Retinal pigment epithelial cell (primary cell): ENCODE results near the gene SCTR.

Experiments
- DNase-seq: peaks from one replicate; pipeline ENCODE4 v3.0.0-alpha.2; 2010; ENCODE audit warnings: low read depth
- H3K4me3 ChIP-seq: 2 replicates; pipeline ENCODE4 v1.5.1; 2011; ENCODE audit warnings: mild to moderate bottlenecking, low read length, control low read depth, moderate library complexity
- TF ChIP-seq, protein P1 (sequence below): conservative IDR thresholded peaks from 2 replicates; pipeline ENCODE4 v1.5.1; 2011; ENCODE audit warnings: low read depth, low read length, control low read depth, inconsistent platforms

SCTR gene

GRCh38 chr2:119429225-119429981, 94.9 kb downstream of the SCTR start:
- H3K4me3 ChIP-seq: no peak overlapping the region
- TF ChIP-seq, protein P1, sequence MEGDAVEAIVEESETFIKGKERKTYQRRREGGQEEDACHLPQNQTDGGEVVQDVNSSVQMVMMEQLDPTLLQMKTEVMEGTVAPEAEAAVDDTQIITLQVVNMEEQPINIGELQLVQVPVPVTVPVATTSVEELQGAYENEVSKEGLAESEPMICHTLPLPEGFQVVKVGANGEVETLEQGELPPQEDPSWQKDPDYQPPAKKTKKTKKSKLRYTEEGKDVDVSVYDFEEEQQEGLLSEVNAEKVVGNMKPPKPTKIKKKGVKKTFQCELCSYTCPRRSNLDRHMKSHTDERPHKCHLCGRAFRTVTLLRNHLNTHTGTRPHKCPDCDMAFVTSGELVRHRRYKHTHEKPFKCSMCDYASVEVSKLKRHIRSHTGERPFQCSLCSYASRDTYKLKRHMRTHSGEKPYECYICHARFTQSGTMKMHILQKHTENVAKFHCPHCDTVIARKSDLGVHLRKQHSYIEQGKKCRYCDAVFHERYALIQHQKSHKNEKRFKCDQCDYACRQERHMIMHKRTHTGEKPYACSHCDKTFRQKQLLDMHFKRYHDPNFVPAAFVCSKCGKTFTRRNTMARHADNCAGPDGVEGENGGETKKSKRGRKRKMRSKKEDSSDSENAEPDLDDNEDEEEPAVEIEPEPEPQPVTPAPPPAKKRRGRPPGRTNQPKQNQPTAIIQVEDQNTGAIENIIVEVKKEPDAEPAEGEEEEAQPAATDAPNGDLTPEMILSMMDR: no peak
- peak; percentile 73 for DNase-seq

- no peak overlapping the region for H3K4me3 ChIP-seq
- DNase-seq: no peak
- TF ChIP-seq, protein P1: no peak
Measured at GRCh38 chr2:119428488-119429224, 95.6 kb downstream of the SCTR start.

GRCh38 chr2:119427756-119428155, 96.5 kb downstream of the SCTR start:
- DNase-seq: no peak
- TF ChIP-seq, protein P1: no peak
- H3K4me3 ChIP-seq: no peak overlapping the region

DNA sequence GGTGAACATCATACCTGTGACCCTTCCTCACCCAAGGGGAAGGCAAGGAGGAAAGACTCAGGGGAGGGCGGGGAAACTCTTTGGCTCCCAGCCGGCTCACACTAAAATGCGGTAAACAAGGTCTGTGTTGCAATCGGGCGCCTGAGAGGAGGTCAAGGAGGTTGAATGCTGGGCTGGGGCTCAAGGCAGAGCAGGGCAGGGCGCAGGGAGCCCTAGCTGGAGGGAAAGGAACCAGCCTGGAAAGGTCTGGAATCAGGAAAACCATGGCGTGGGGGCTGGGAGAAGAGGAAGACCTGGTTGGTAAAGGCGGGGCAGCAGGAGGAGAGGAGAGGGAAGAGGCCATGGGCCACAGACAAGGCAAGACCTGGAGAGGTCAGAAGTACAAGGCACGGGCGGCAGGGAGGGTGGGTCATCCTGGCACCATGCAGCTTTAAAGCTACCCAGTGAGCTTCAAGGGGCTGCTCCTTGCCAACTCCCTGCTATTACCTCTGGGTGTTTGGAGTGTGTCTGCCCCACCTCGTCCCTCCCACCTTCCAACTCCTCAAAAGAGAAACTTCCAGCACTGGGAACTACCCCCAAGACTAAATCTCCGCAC, 97.4 kb downstream of the SCTR start:
- no peak overlapping the region for H3K4me3 ChIP-seq
- TF ChIP-seq, protein P1: no peak
- no peak for DNase-seq

GRCh38 chr2:119426396-119426675, 97.9 kb downstream of the SCTR start:
- no peak for DNase-seq
- H3K4me3 ChIP-seq: no peak overlapping the region
- TF ChIP-seq, protein P1: no peak

DNA sequence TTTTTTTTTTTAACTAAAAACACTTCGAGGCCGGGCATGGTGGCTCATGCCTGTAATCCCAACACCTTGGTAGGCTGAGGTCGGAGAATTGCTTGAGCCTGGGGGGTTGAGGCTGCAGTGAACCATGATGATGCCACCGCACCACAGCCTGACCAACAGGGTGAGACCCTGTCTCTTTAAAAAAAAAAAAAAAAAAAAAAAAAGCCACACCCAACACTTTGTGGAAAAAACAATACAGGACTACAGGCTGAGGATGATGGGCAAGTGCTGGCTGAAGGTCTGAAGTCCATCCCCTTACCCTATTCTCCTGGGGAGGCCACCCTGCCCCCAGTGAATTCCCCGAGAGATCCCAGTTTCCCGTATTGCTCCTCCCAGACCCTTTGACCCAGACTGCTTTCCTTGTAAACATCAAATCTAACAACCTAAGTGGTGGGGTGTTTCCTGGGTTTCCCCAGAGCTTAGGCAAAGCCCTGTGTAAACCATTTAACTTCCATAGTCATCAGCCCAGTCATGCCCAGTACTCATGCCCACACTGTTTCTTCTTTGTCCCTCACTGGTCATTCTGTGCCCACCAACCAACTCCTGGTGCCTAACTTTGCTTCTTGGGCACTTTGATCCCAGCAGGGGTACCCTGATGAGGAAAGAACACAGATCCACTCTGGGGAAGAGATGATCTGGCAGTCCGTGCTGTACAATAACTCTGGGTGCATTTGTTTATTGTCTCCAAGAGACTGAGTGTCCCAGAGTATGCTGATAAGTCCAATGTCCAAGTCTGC, 98.5 kb downstream of the SCTR start:
- H3K4me3 ChIP-seq: no peak overlapping the region
- DNase-seq: no peak
- TF ChIP-seq, protein P1: no peak
